GM12892 (cell line): Measurements from ENCODE around the gene C1orf87.

ENCODE experiments used
- POLR2A ChIP-seq: IDR thresholded peaks from 2 replicates; pipeline ENCODE4 v1.6.1; 2011; ENCODE audit warnings: low read depth, low read length, control low read depth
- POLR2AphosphoS5 ChIP-seq: IDR thresholded peaks from 2 replicates; pipeline ENCODE4 v1.6.1; 2011; ENCODE audit warnings: low read depth, low read length, control low read depth
- TAF1 ChIP-seq: IDR thresholded peaks from 2 replicates; pipeline ENCODE4 v1.6.1; 2011; ENCODE audit warnings: low read depth, mild to moderate bottlenecking, control low read depth, low read length, borderline replicate concordance

DNA sequence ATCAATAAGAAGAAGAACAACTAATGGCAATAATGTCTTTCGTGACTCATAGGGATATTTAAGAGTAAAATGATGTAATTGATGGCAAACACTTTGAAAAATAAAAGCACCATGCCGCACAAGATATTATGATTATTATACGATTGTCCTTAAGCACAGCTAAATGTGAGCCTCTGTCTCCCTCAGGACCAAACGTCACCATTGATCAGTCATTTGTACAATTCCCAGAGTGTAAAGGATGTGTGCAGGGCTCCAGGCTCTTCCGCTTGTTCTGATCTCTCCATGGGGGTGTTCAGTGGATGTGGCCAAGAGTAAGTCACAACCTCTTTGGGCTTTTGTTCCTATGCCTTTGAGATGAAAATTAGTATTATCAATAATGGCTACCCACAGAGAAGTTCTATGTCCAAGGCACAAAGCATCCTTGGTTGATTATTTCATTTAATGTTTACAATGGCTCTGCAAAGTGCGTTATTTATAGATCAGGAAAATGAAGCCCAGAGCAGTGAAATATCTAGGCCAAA is 17.7 kb upstream of the C1orf87 start:
- TF ChIP-seq POLR2A, result no peak
- no peak for TF ChIP-seq POLR2AphosphoS5
- TF ChIP-seq TAF1, result no peak
